Colonic mucosa (tissue), 4 donors: ENCODE measurements around the gene CAMK1D. TPM values are rescaled to one million over a fixed set of nuclear protein-coding genes. Genes with fewer than 3 reads are reported as not detected.
"Not testable (repeated sequence)": the region's sequence is repeated elsewhere in the genome, so short reads cannot be mapped to it uniquely, and the experiment has no call there.

Experiments
- DNase-seq: peaks from one replicate; pipeline ENCODE4 v3.0.0-alpha.2; 2020
- H3K27ac ChIP-seq: fragments of 200-600 bp; one replicate; pipeline ENCODE4 v1.8.0; 2021
- H3K27me3 ChIP-seq: fragments of 200-600 bp; one replicate; pipeline ENCODE4 v1.8.0; 2021
- H3K36me3 ChIP-seq: fragments of 200-600 bp; one replicate; pipeline ENCODE4 v1.8.0; 2021
- H3K4me1 ChIP-seq: fragments of 200-600 bp; one replicate; pipeline ENCODE4 v1.8.0; 2021; ENCODE audit warnings: mild to moderate bottlenecking
- H3K4me3 ChIP-seq: fragments of 200-600 bp; one replicate; pipeline ENCODE4 v1.8.0; 2021
- H3K9ac ChIP-seq, 2 donors: one replicate each; pipeline ENCODE4 v1.7.0; 2013; ENCODE audit warnings: control low read depth in 2 of 2, low read depth in 2 of 2, low read length in 2 of 2
- H3K9me3 ChIP-seq: fragments of 200-600 bp; one replicate; pipeline ENCODE4 v1.8.0; 2021
- CTCF ChIP-seq: fragments of 200-600 bp; IDR thresholded peaks from one replicate; pipeline ENCODE4 v1.8.0; 2022; ENCODE audit warnings: antibody characterized with exemption, mild to moderate bottlenecking
- intact Hi-C: fragments of 100-400 bp; cut with DNase I; formaldehyde crosslinking; loops from one replicate; pipeline ENCODE4 v1.14.1; 2022
- total RNA-seq, 2 donors: library from RNA; stranded (reverse); fragmentation: NEBNext Ultra II Directional in 1 of 2; extraction: Animal tissue kit (Norgen Biotek cat#: 25700) in 1 of 2; gene quantifications; one replicate each; pipeline ENCODE4 v1.2.1, GENCODE V29; 2021
- donor health status: healthy.
- donor health status: DM: no; HTN: no; CAD: no.
- donor health status: DM: no; HTN: no; CAD: no.

CAMK1D gene
- total RNA-seq, 2 donors from 2014 or later = 21.3 to 29.7 TPM

- no peak overlapping the region for H3K27ac ChIP-seq
- DNase-seq = peak; percentile 51
- peak overlapping the region in 1 of 2 donors; percentile 14 for H3K9ac ChIP-seq
These were observed 83.2 kb downstream of the CAMK1D start for GRCh38 chr10:12432402-12433189.

GRCh38 chr10:12434277-12434676 lies 84.9 kb downstream of the CAMK1D start:
- intact Hi-C loops = loop anchor here (10.0 kb wide), 1 partner anchor 79 kb away; no protein-coding TSS in a partner anchor
- Histone ChIP-seq H3K27me3 (no peaks in the 10 kb centered on the region), H3K9me3 (no peaks in the 10 kb centered on the region), H3K9ac (no peak overlapping the region), H3K36me3 (no peaks in the 10 kb centered on the region), H3K27ac (no peak overlapping the region), H3K4me1 (peaks cover 7% of the 10 kb centered on the region), H3K4me3 (no peak overlapping the region)
- TF ChIP-seq CTCF = no peak
- no peak for DNase-seq

More at GRCh38 chr10:12432402-12433189, 83.2 kb downstream of the CAMK1D start:
- peaks cover 7% of the 10 kb centered on the region for H3K4me1 ChIP-seq
- H3K9me3 ChIP-seq = no peaks in the 10 kb centered on the region
- TF ChIP-seq CTCF = no peak
- intact Hi-C loops = loop anchor here (10.0 kb wide), 1 partner anchor 78 kb away; no protein-coding TSS in a partner anchor
- no peaks in the 10 kb centered on the region for H3K36me3 ChIP-seq
- H3K4me3 ChIP-seq = no peak overlapping the region
- H3K27me3 ChIP-seq = no peaks in the 10 kb centered on the region

- H3K9ac ChIP-seq, H3K4me3 ChIP-seq, H3K9me3 ChIP-seq, H3K4me1 ChIP-seq, H3K36me3 ChIP-seq, H3K27me3 ChIP-seq, H3K27ac ChIP-seq, DNase-seq: not testable (repeated sequence)
- intact Hi-C loops = loop anchor here (10.0 kb wide), 1 partner anchor 80 kb away; no protein-coding TSS in a partner anchor
These were observed 85.3 kb downstream of the CAMK1D start for GRCh38 chr10:12434677-12435076.

GRCh38 chr10:12435348-12435747 lies 86.0 kb downstream of the CAMK1D start:
- H3K4me1 ChIP-seq = peaks cover 7% of the 10 kb centered on the region
- no peak for DNase-seq
- H3K9ac ChIP-seq = no peak overlapping the region
- no peaks in the 10 kb centered on the region for H3K9me3 ChIP-seq
- H3K36me3 ChIP-seq = no peaks in the 10 kb centered on the region
- no peaks in the 10 kb centered on the region for H3K27me3 ChIP-seq
- no peak overlapping the region for H3K4me3 ChIP-seq
- intact Hi-C loops = loop anchor here (10.0 kb wide), 1 partner anchor 81 kb away; no protein-coding TSS in a partner anchor
- H3K27ac ChIP-seq = no peak overlapping the region
- TF ChIP-seq CTCF = no peak

GRCh38 chr10:12438919-12439692 lies 89.8 kb downstream of the CAMK1D start:
- intact Hi-C loops = loop anchor here (10.0 kb wide), 1 partner anchor 84 kb away; no protein-coding TSS in a partner anchor
- H3K4me1 ChIP-seq = no peaks in the 10 kb centered on the region
- no peaks in the 10 kb centered on the region for H3K9me3 ChIP-seq
- H3K27ac ChIP-seq = peak overlapping the region; percentile 73
- H3K9ac ChIP-seq = peak overlapping the region in 1 of 2 donors; percentile 14
- DNase-seq = peak; percentile 56
- H3K36me3 ChIP-seq = no peaks in the 10 kb centered on the region
- TF ChIP-seq CTCF = no peak
- no peak overlapping the region for H3K4me3 ChIP-seq
- H3K27me3 ChIP-seq = no peaks in the 10 kb centered on the region

GRCh38 chr10:12439767-12440166 lies 90.4 kb downstream of the CAMK1D start:
- H3K36me3 ChIP-seq, DNase-seq, H3K9ac ChIP-seq, H3K4me1 ChIP-seq, H3K9me3 ChIP-seq, H3K27me3 ChIP-seq, H3K4me3 ChIP-seq: not testable (repeated sequence)
- peak overlapping the region; percentile 73 for H3K27ac ChIP-seq
- intact Hi-C loops = loop anchor here (10.0 kb wide), 1 partner anchor 85 kb away; no protein-coding TSS in a partner anchor
